ENCODE measurements around the gene DMXL1.

The DMXL1 gene

GRCh38 chr5:119174578-119175163 is 103.8 kb downstream of the DMXL1 start:
- no peak for TF ChIP-seq ISL1 (CRISPR knock-in tag; IDR thresholded peaks at IDR 0.05)
- no peak for TF ChIP-seq BACH2 (CRISPR knock-in tag; IDR thresholded peaks at IDR 0.05; ENCODE audit: borderline replicate concordance)
- no peak for TF ChIP-seq TSHZ2 (CRISPR knock-in tag; IDR thresholded peaks at IDR 0.05)
- no peak for TF ChIP-seq ZNF8 (CRISPR knock-in tag; IDR thresholded peaks at IDR 0.05)
- TF ChIP-seq PATZ1 (CRISPR knock-in tag; IDR thresholded peaks at IDR 0.05; ENCODE audit: borderline replicate concordance): no peak
- no peak for ATAC-seq

- no peak for ATAC-seq
- TF ChIP-seq ZC3H10 (CRISPR knock-in tag; IDR thresholded peaks at IDR 0.05) (no peak), CREB5 (CRISPR knock-in tag; IDR thresholded peaks at IDR 0.05; ENCODE audit: low read depth) (no peak), RARB (CRISPR knock-in tag; IDR thresholded peaks at IDR 0.05) (no peak), ZNF70 (CRISPR knock-in tag; IDR thresholded peaks at IDR 0.05) (no peak), CSRNP3 (CRISPR knock-in tag; IDR thresholded peaks at IDR 0.05) (no peak), ZNF8 (CRISPR knock-in tag; IDR thresholded peaks at IDR 0.05) (no peak), PATZ1 (CRISPR knock-in tag; IDR thresholded peaks at IDR 0.05; ENCODE audit: borderline replicate concordance) (no peak), CSDC2 (CRISPR knock-in tag; IDR thresholded peaks at IDR 0.05) (no peak), TOX (CRISPR knock-in tag; IDR thresholded peaks at IDR 0.05; ENCODE audit: borderline replicate concordance) (no peak), SNAI2 (CRISPR knock-in tag; IDR thresholded peaks at IDR 0.05) (no peak), ZFP30 (CRISPR knock-in tag; IDR thresholded peaks at IDR 0.05) (no peak), ZFP3 (CRISPR knock-in tag; IDR thresholded peaks at IDR 0.05) (no peak), TCF4 (CRISPR knock-in tag; IDR thresholded peaks at IDR 0.05; ENCODE audit: borderline replicate concordance) (no peak), PPARA (CRISPR knock-in tag; IDR thresholded peaks at IDR 0.05; ENCODE audit: borderline replicate concordance) (no peak), BACH2 (CRISPR knock-in tag; IDR thresholded peaks at IDR 0.05; ENCODE audit: borderline replicate concordance) (no peak), ISL1 (CRISPR knock-in tag; IDR thresholded peaks at IDR 0.05) (no peak), ARNTL (CRISPR knock-in tag; IDR thresholded peaks at IDR 0.05; ENCODE audit: borderline replicate concordance, low read depth) (no peak), ESRRG (CRISPR knock-in tag; IDR thresholded peaks at IDR 0.05) (no peak)
Measured at GRCh38 chr5:119176785-119177184, 105.9 kb downstream of the DMXL1 start.

GRCh38 chr5:119177226-119177625 is 106.3 kb downstream of the DMXL1 start:
- ATAC-seq: no peak
- no peak for TF ChIP-seq PATZ1 (CRISPR knock-in tag; IDR thresholded peaks at IDR 0.05; ENCODE audit: borderline replicate concordance)
- no peak for TF ChIP-seq ZNF8 (CRISPR knock-in tag; IDR thresholded peaks at IDR 0.05)
- no peak for TF ChIP-seq GLIS3 (CRISPR knock-in tag; IDR thresholded peaks at IDR 0.05)
- TF ChIP-seq ZFP3 (CRISPR knock-in tag; IDR thresholded peaks at IDR 0.05): no peak
- no peak for TF ChIP-seq CREB5 (CRISPR knock-in tag; IDR thresholded peaks at IDR 0.05; ENCODE audit: low read depth)
- TF ChIP-seq ZC3H10 (CRISPR knock-in tag; IDR thresholded peaks at IDR 0.05): no peak
- no peak for TF ChIP-seq TOX (CRISPR knock-in tag; IDR thresholded peaks at IDR 0.05; ENCODE audit: borderline replicate concordance)
- no peak for TF ChIP-seq ISL1 (CRISPR knock-in tag; IDR thresholded peaks at IDR 0.05)
- no peak for TF ChIP-seq OSR1 (CRISPR knock-in tag; IDR thresholded peaks at IDR 0.05)
- no peak for TF ChIP-seq BACH2 (CRISPR knock-in tag; IDR thresholded peaks at IDR 0.05; ENCODE audit: borderline replicate concordance)
- TF ChIP-seq TSHZ2 (CRISPR knock-in tag; IDR thresholded peaks at IDR 0.05): no peak
